Activated T-helper 9 cell treated with anti-CD3 and anti-CD28 coated beads, Interleukin-2, amount 50 U/mL, for 16 hours (primary cell): ENCODE results near the gene DLGAP4.

Experiments used
- DNase-seq: peaks from one replicate; pipeline ENCODE4 v3.0.0-alpha.2; 2020; ENCODE audit warnings: low read depth

Gene DLGAP4

GRCh38 chr20:36308986-36309385 is 2.8 kb downstream of the DLGAP4 start:
- no peak for DNase-seq

GRCh38 chr20:36309643-36310042 is 3.5 kb downstream of the DLGAP4 start:
- DNase-seq, result no peak

- no peak for DNase-seq
Measured at GRCh38 chr20:36310215-36310981, 4.3 kb downstream of the DLGAP4 start.

GRCh38 chr20:36311141-36311853 is 5.2 kb downstream of the DLGAP4 start:
- DNase-seq, result no peak

GRCh38 chr20:36311854-36312723 is 6.0 kb downstream of the DLGAP4 start:
- DNase-seq, result no peak

GRCh38 chr20:36312724-36313441 is 6.7 kb downstream of the DLGAP4 start:
- DNase-seq, result no peak

GRCh38 chr20:36313476-36313875 is 7.3 kb downstream of the DLGAP4 start:
- DNase-seq, result no peak

- no peak for DNase-seq
Measured at GRCh38 chr20:36313926-36314325, 7.8 kb downstream of the DLGAP4 start.

GRCh38 chr20:36314734-36315544 is 8.8 kb downstream of the DLGAP4 start:
- DNase-seq, result no peak

- no peak for DNase-seq
Measured at GRCh38 chr20:36315545-36316351, 9.6 kb downstream of the DLGAP4 start.

- DNase-seq, result no peak
Measured at GRCh38 chr20:36317675-36318074, 11.5 kb downstream of the DLGAP4 start.

GRCh38 chr20:36318166-36318565 is 12.0 kb downstream of the DLGAP4 start:
- DNase-seq, result no peak

- no peak for DNase-seq
Measured at GRCh38 chr20:36319356-36320260, 13.5 kb downstream of the DLGAP4 start.

GRCh38 chr20:36320261-36320897 is 14.2 kb downstream of the DLGAP4 start:
- no peak for DNase-seq

- DNase-seq, result no peak
Measured at GRCh38 chr20:36320898-36321695, 15.0 kb downstream of the DLGAP4 start.

- DNase-seq, result no peak
Measured at GRCh38 chr20:36322131-36322530, 16.0 kb downstream of the DLGAP4 start.

GRCh38 chr20:36330091-36330490 is 24.0 kb downstream of the DLGAP4 start:
- no peak for DNase-seq

- DNase-seq, result no peak
Measured at GRCh38 chr20:36331209-36331608, 25.1 kb downstream of the DLGAP4 start.
